Coronary artery (tissue), 2 donors: ENCODE data around the gene MIB2.

Experiments used
- DNase-seq: peaks from one replicate; pipeline ENCODE4 v3.0.0-alpha.2; 2017; ENCODE audit warnings: low spot score
- H3K27ac ChIP-seq, 2 donors: fragments of 200-600 bp; sonication (generic); one replicate each; pipeline ENCODE4 v1.5.1; 2016 to 2019
- H3K4me3 ChIP-seq: fragments of 200-600 bp; sonication (generic); 2 replicates; pipeline ENCODE4 v1.5.1; 2016; ENCODE audit warnings: mild to moderate bottlenecking, moderate library complexity
- CTCF ChIP-seq: fragments of 200-600 bp; sonication (generic); IDR thresholded peaks from one replicate; pipeline ENCODE4 v1.5.1; 2019; ENCODE audit warnings: antibody characterized with exemption

The MIB2 gene

GRCh38 chr1:1620433-1621139, 5.3 kb downstream of the MIB2 start:
- no peak for DNase-seq
- no peak for TF ChIP-seq CTCF

GRCh38 chr1:1621173-1622009, 6.1 kb downstream of the MIB2 start:
- no peak for TF ChIP-seq CTCF
- no peak overlapping the region for H3K4me3 ChIP-seq
- no peak overlapping the region for H3K27ac ChIP-seq
- DNase-seq, result no peak

More at GRCh38 chr1:1620433-1621139, 5.3 kb downstream of the MIB2 start:
- no peak overlapping the region for H3K4me3 ChIP-seq
- no peak overlapping the region for H3K27ac ChIP-seq

- H3K4me3 ChIP-seq, result no peak overlapping the region
- no peak for DNase-seq
- no peak overlapping the region for H3K27ac ChIP-seq
- no peak for TF ChIP-seq CTCF
Measured at GRCh38 chr1:1622010-1622787, 6.9 kb downstream of the MIB2 start.

GRCh38 chr1:1622788-1623094, 7.4 kb downstream of the MIB2 start:
- Histone ChIP-seq H3K4me3 (no peak overlapping the region), H3K27ac (no peak overlapping the region)
- no peak for TF ChIP-seq CTCF
- no peak for DNase-seq

- Histone ChIP-seq H3K27ac (no peak overlapping the region), H3K4me3 (no peak overlapping the region)
- no peak for TF ChIP-seq CTCF
- no peak for DNase-seq
Measured at GRCh38 chr1:1623181-1623630, 7.9 kb downstream of the MIB2 start.

GRCh38 chr1:1623631-1624442, 8.5 kb downstream of the MIB2 start:
- no peak for DNase-seq
- no peak overlapping the region for H3K27ac ChIP-seq
- TF ChIP-seq CTCF, result no peak
- H3K4me3 ChIP-seq, result no peak overlapping the region
